Gastroesophageal sphincter (tissue), 4 donors: Measurements from ENCODE around the gene NPHP4. TPM values are rescaled to one million over a fixed set of nuclear protein-coding genes. Genes with fewer than 3 reads are reported as not detected.

Experiments used
- ATAC-seq: fragments of 150-250 bp; one replicate; pipeline ENCODE4 v1.9.1; 2016; ENCODE audit warnings: mild to moderate bottlenecking, moderate library complexity
- H3K27ac ChIP-seq, 4 donors: fragments of 200-600 bp; sonication (generic) in 3 of 4; 1 replicate in 3 of 4; 2 replicates in 1 of 4; pipeline ENCODE4 v1.5.1; 2016 to 2019
- H3K27me3 ChIP-seq: fragments of 200-600 bp; sonication (generic); one replicate; pipeline ENCODE4 v1.5.1; 2019
- H3K36me3 ChIP-seq, 2 donors: fragments of 200-600 bp; sonication (generic); one replicate each; pipeline ENCODE4 v1.5.1; 2019; ENCODE audit warnings: control low read depth in 1 of 2
- H3K4me1 ChIP-seq, 3 donors: fragments of 200-600 bp; sonication (generic); 1 replicate in 2 of 3; 2 replicates in 1 of 3; pipeline ENCODE4 v1.5.1; 2016 to 2019; ENCODE audit warnings: control low read depth in 2 of 3
- H3K4me3 ChIP-seq, 2 donors: fragments of 200-600 bp; sonication (generic); one replicate each; pipeline ENCODE4 v1.5.1; 2019; ENCODE audit warnings: mild to moderate bottlenecking in 1 of 2, moderate library complexity in 1 of 2
- H3K9me3 ChIP-seq, 3 donors: fragments of 200-600 bp; sonication (generic); one replicate each; pipeline ENCODE4 v1.5.1; 2017 to 2019; ENCODE audit warnings: control low read depth in 2 of 3
- CTCF ChIP-seq, 4 experiments: fragments of 200-600 bp in 2 of 4; fragments of 450-650 bp in 2 of 4; sonication (generic) in 1 of 4; IDR thresholded peaks; one replicate each; pipeline ENCODE4 v1.5.1; 2017 to 2019; ENCODE audit warnings: antibody characterized with exemption in 4 of 4, mild to moderate bottlenecking in 2 of 4, moderate library complexity in 2 of 4
- EP300 ChIP-seq: sonication (generic); formaldehyde crosslinking; IDR thresholded peaks from one replicate; pipeline ENCODE4 v1.6.1; 2017; ENCODE audit warnings: antibody characterized with exemption, mild to moderate bottlenecking
- POLR2A ChIP-seq, 2 donors: fragments of 450-650 bp; IDR thresholded peaks; one replicate each; pipeline ENCODE4 v1.6.1; 2017; ENCODE audit warnings: antibody characterized with exemption in 2 of 2, mild to moderate bottlenecking in 2 of 2, moderate library complexity in 1 of 2
- POLR2AphosphoS5 ChIP-seq: sonication (generic); formaldehyde crosslinking; IDR thresholded peaks from one replicate; pipeline ENCODE4 v1.6.1; 2017; ENCODE audit warnings: antibody characterized with exemption
- WGBS, 2 donors: methylation state at CpG; one replicate each; pipeline ENCODE4 v1.1.5; 2018; ENCODE audit warnings: low coverage in 1 of 2; 5-methylcytosine and 5-hydroxymethylcytosine counted together
- total RNA-seq, 4 donors: library from RNA; depleted of rRNA; stranded (reverse); fragments of >200 nt; gene quantifications; one replicate each; pipeline ENCODE4 v1.1.0, GENCODE V29; 2016

Gene NPHP4
- total RNA-seq, 4 donors from 2014 or later: 5.7 to 9.7 (median 6.2) TPM

- no peak overlapping the region for H3K27ac ChIP-seq
- TF ChIP-seq POLR2A (IDR thresholded peaks at IDR 0.05): no peak
- peak in 3 of 4 experiments; percentile 38 to 59 (median 40) for TF ChIP-seq CTCF (IDR thresholded peaks at IDR 0.05)
- no peak for ATAC-seq
- no peaks in the 10 kb centered on the region for H3K27me3 ChIP-seq
- H3K4me3 ChIP-seq: no peak overlapping the region
- WGBS, 2 donors: 70 to 80% methylated on average over 1 to 9 of the region's 17 CpGs
- no peaks in the 10 kb centered on the region for H3K4me1 ChIP-seq
- no peaks in the 10 kb centered on the region for H3K9me3 ChIP-seq
- peaks cover 0 to 56% of the 10 kb centered on the region in 2 donors for H3K36me3 ChIP-seq
Measured at GRCh38 chr1:5975133-5975880, 16.9 kb downstream of the NPHP4 start.

GRCh38 chr1:5974631-5975030, 17.6 kb downstream of the NPHP4 start:
- Histone ChIP-seq H3K27me3 (no peaks in the 10 kb centered on the region), H3K4me3 (no peak overlapping the region), H3K4me1 (no peaks in the 10 kb centered on the region), H3K9me3 (no peaks in the 10 kb centered on the region), H3K36me3 (peaks cover 0 to 62% of the 10 kb centered on the region in 2 donors), H3K27ac (no peak overlapping the region)
- no peak for TF ChIP-seq POLR2A (IDR thresholded peaks at IDR 0.05)
- no peak for TF ChIP-seq CTCF (IDR thresholded peaks at IDR 0.05)
- no peak for TF ChIP-seq POLR2AphosphoS5
- TF ChIP-seq EP300: no peak
- no peak for ATAC-seq
- 83% methylated on average over 1 of the region's 8 CpGs; no CpG with 5 or more reads in 1 of the 2 donors for WGBS, 2 donors

GRCh38 chr1:5973771-5974170, 18.5 kb downstream of the NPHP4 start:
- H3K36me3 ChIP-seq: peaks cover 0 to 68% of the 10 kb centered on the region in 2 donors
- H3K27ac ChIP-seq: no peak overlapping the region
- no peak for ATAC-seq
- TF ChIP-seq POLR2A (IDR thresholded peaks at IDR 0.05) (no peak), POLR2AphosphoS5 (no peak), EP300 (no peak), CTCF (IDR thresholded peaks at IDR 0.05) (no peak)
- no peaks in the 10 kb centered on the region for H3K4me1 ChIP-seq
- WGBS, 2 donors: 63% methylated on average over 5 of the region's 11 CpGs; no CpG with 5 or more reads in 1 of the 2 donors
- no peaks in the 10 kb centered on the region for H3K9me3 ChIP-seq
- H3K4me3 ChIP-seq: no peak overlapping the region
- H3K27me3 ChIP-seq: no peaks in the 10 kb centered on the region

GRCh38 chr1:5972198-5972520, 20.1 kb downstream of the NPHP4 start:
- Histone ChIP-seq H3K27ac (no peak overlapping the region), H3K36me3 (peaks cover 0 to 73% of the 10 kb centered on the region in 2 donors), H3K27me3 (no peaks in the 10 kb centered on the region), H3K4me3 (no peak overlapping the region), H3K4me1 (no peaks in the 10 kb centered on the region), H3K9me3 (no peaks in the 10 kb centered on the region)
- ATAC-seq: no peak
- no CpG with 5 or more reads among the region's 4 CpGs for WGBS, 2 donors
- no peak for TF ChIP-seq POLR2AphosphoS5
- TF ChIP-seq POLR2A (IDR thresholded peaks at IDR 0.05): no peak
- no peak for TF ChIP-seq CTCF (IDR thresholded peaks at IDR 0.05)
- no peak for TF ChIP-seq EP300

- ATAC-seq: no peak
- H3K27me3 ChIP-seq: no peaks in the 10 kb centered on the region
- no peak overlapping the region for H3K4me3 ChIP-seq
- TF ChIP-seq POLR2AphosphoS5: no peak
- no peak for TF ChIP-seq EP300
- no peak for TF ChIP-seq POLR2A (IDR thresholded peaks at IDR 0.05)
- TF ChIP-seq CTCF (IDR thresholded peaks at IDR 0.05): no peak
- H3K9me3 ChIP-seq: no peaks in the 10 kb centered on the region
- peaks cover 0 to 73% of the 10 kb centered on the region in 2 donors for H3K36me3 ChIP-seq
- H3K4me1 ChIP-seq: no peaks in the 10 kb centered on the region
- H3K27ac ChIP-seq: no peak overlapping the region
- 84 to 86% methylated on average over 11 to 13 of the region's 22 CpGs for WGBS, 2 donors
Measured at GRCh38 chr1:5971471-5972197, 20.6 kb downstream of the NPHP4 start.
